K562 (cell line): ENCODE results near the gene F12. TPM values are rescaled to one million over a fixed set of nuclear protein-coding genes. Genes with fewer than 3 reads are reported as not detected.

Experiments
- BMI1 ChIP-seq: fragments of 150-350 bp; IDR thresholded peaks from 2 replicates; pipeline ENCODE4 v1.6.1; 2014; ENCODE audit warnings: low read length
- CBX2 ChIP-seq: fragments of 200-600 bp; sonication (generic); IDR thresholded peaks from one replicate; pipeline ENCODE4 v1.6.1; 2012; ENCODE audit warnings: mild to moderate bottlenecking, low read length, inconsistent platforms; ENCODE audit not compliant: insufficient read depth, poor library complexity, severe bottlenecking
- CBX5 ChIP-seq: IDR thresholded peaks from 2 replicates; pipeline ENCODE4 v1.6.1; 2014; ENCODE audit warnings: low read depth, borderline replicate concordance
- E2F3 ChIP-seq: fragments of 250-450 bp; sonication (Bioruptor Pico); IDR thresholded peaks from 2 replicates; pipeline ENCODE4 v1.4.0; 2020; ENCODE audit warnings: mild to moderate bottlenecking
- ETS2 ChIP-seq: IDR thresholded peaks from 2 replicates; pipeline ENCODE4 v1.6.1; 2016; ENCODE audit warnings: borderline replicate concordance, missing genetic modification characterization, mild to moderate bottlenecking, moderate library complexity, missing compliant biosample characterization; ENCODE audit not compliant: poor library complexity, severe bottlenecking
- FUS ChIP-seq: fragments of 200-400 bp; formaldehyde crosslinking; optimal IDR thresholded peaks from 2 replicates; pipeline ENCODE3; 2017; ENCODE audit warnings: low read depth, low read length
- GTF2A2 ChIP-seq: IDR thresholded peaks from 2 replicates; pipeline ENCODE4 v1.6.1; 2016; ENCODE audit warnings: mild to moderate bottlenecking, missing genetic modification characterization, missing compliant biosample characterization
- HDAC1 ChIP-seq, 2 experiments: fragments of 450-650 bp; IDR thresholded peaks; 2 replicates each; pipeline ENCODE4 v1.6.1; 2016 to 2017; ENCODE audit warnings: inconsistent platforms in 1 of 2, mild to moderate bottlenecking in 1 of 2, moderate library complexity in 1 of 2
- HMG20A ChIP-seq: fragments of 450-650 bp; formaldehyde crosslinking; conservative IDR thresholded peaks from 2 replicates; pipeline ENCODE4 v1.4.0; 2020; ENCODE audit warnings: mild to moderate bottlenecking, mixed read lengths
- KDM2B ChIP-seq: fragments of 250-450 bp; sonication (Bioruptor Pico); IDR thresholded peaks from 2 replicates; pipeline ENCODE4 v1.8.0; 2021; ENCODE audit warnings: mild to moderate bottlenecking, moderate library complexity
- LCOR ChIP-seq: sonication (generic); formaldehyde crosslinking; IDR thresholded peaks from 2 replicates; pipeline ENCODE4 v1.8.0; 2022; ENCODE audit warnings: mild to moderate bottlenecking, missing genetic modification reagents
- OTX1 ChIP-seq: fragments of 450-650 bp; formaldehyde crosslinking; IDR thresholded peaks from 2 replicates; pipeline ENCODE4 v1.4.0; 2022; ENCODE audit warnings: mild to moderate bottlenecking
- PCBP1 ChIP-seq: fragments of 200-400 bp; formaldehyde crosslinking; IDR thresholded peaks from 2 replicates; pipeline ENCODE4 v1.6.1; 2018; ENCODE audit warnings: mild to moderate bottlenecking, low read depth, low read length; ENCODE audit not compliant: poor library complexity, severe bottlenecking
- PTBP1 ChIP-seq: fragments of 200-400 bp; formaldehyde crosslinking; IDR thresholded peaks from 2 replicates; pipeline ENCODE4 v1.6.1; 2017; ENCODE audit warnings: low read depth, low read length
- RBFOX2 ChIP-seq: fragments of 200-400 bp; formaldehyde crosslinking; IDR thresholded peaks from 2 replicates; pipeline ENCODE4 v1.6.1; 2017; ENCODE audit warnings: low read depth, mild to moderate bottlenecking, low read length, moderate library complexity
- SIN3A ChIP-seq, 2 experiments: fragments of 150-350 bp in 1 of 2; IDR thresholded peaks; 2 replicates each; pipeline ENCODE4 v1.6.1; 2011 to 2016; ENCODE audit warnings: borderline replicate concordance in 2 of 2, low read depth in 2 of 2, low read length in 2 of 2, mild to moderate bottlenecking in 2 of 2, moderate library complexity in 2 of 2; ENCODE audit not compliant: control insufficient read depth in 1 of 2
- SNRNP70 ChIP-seq: fragments of 200-400 bp; formaldehyde crosslinking; optimal IDR thresholded peaks from 2 replicates; pipeline ENCODE3; 2017; ENCODE audit warnings: low read depth, low read length
- SRSF7 ChIP-seq: fragments of 200-400 bp; formaldehyde crosslinking; optimal IDR thresholded peaks from 2 replicates; pipeline ENCODE3; 2017; ENCODE audit warnings: mild to moderate bottlenecking, low read depth, low read length
- TCFL5 ChIP-seq: fragments of 250-450 bp; sonication (Bioruptor Pico); conservative IDR thresholded peaks from 2 replicates; pipeline ENCODE4 v1.6.1; 2021; ENCODE audit warnings: mild to moderate bottlenecking, moderate library complexity, matching md5 sums
- THRAP3 ChIP-seq: fragments of 450-650 bp; IDR thresholded peaks from 2 replicates; pipeline ENCODE4 v1.6.1; 2016; ENCODE audit warnings: mild to moderate bottlenecking, inconsistent platforms, borderline replicate concordance
- USF2 ChIP-seq: sonication (generic); formaldehyde crosslinking; IDR thresholded peaks from 2 replicates; pipeline ENCODE4 v1.5.0; 2020; ENCODE audit warnings: missing genetic modification reagents
- XRCC3 ChIP-seq: fragments of 450-650 bp; IDR thresholded peaks from 2 replicates; pipeline ENCODE4 v1.6.1; 2017; ENCODE audit warnings: mild to moderate bottlenecking, moderate library complexity
- ZBTB7A ChIP-seq: IDR thresholded peaks from 2 replicates; pipeline ENCODE4 v1.6.1; 2011; ENCODE audit warnings: low read depth, mild to moderate bottlenecking, low read length, moderate library complexity, borderline replicate concordance; ENCODE audit not compliant: control insufficient read depth
- ZFP30 ChIP-seq: fragments of 250-450 bp; sonication (Bioruptor Pico); IDR thresholded peaks from 2 replicates; pipeline ENCODE4 v1.8.0; 2022; ENCODE audit warnings: moderate library complexity, mild to moderate bottlenecking, inconsistent platforms, borderline replicate concordance
- polyA plus RNA-seq, 8 experiments: library from polyadenylated mRNA; depleted of rRNA in 4 of 8; stranded (reverse) in 5 of 8; unstranded in 3 of 8; fragments of >200 nt; fragmentation: Nextera tagmentation in 2 of 8; fragmentation: Illumina TruSeq in 1 of 8; extraction: Ambion mirVana in 2 of 8; extraction: Trizol in 1 of 8; gene quantifications; 2 replicates each; pipeline versions ENCODE4 v1.2.1 to v1.2.3, GENCODE V29; 2011 to 2014; ENCODE audit warnings: inconsistent platforms in 1 of 8, missing spikeins in 1 of 8
- total RNA-seq, 7 experiments: library from RNA; depleted of rRNA in 6 of 7; stranded (reverse); fragments of >200 nt in 6 of 7; fragmentation: Illumina TruSeq in 2 of 7; extraction: Trizol in 2 of 7; gene quantifications; 2 replicates each; pipeline versions ENCODE4 v1.2.1 to v1.2.3, GENCODE V29; 2011 to 2021; ENCODE audit warnings: low replicate concordance in 1 of 7
- TF ChIP-seq, protein P1 (sequence below): fragments of 250-450 bp; sonication (Bioruptor Pico); IDR thresholded peaks from 2 replicates; pipeline ENCODE4 v1.5.0; 2021
- TF ChIP-seq, protein P2 (sequence below): fragments of 450-650 bp; formaldehyde crosslinking; IDR thresholded peaks from 2 replicates; pipeline ENCODE4 v1.4.0; 2022; ENCODE audit warnings: missing genetic modification characterization

Gene F12
- total and polyA plus RNA-seq, 9 of the 15 experiments (the other 6 are each of a cell fraction or from before 2014, with no cell fraction given): 0.59 to 18.3 (median 3.6) TPM

- TF ChIP-seq, protein P1, sequence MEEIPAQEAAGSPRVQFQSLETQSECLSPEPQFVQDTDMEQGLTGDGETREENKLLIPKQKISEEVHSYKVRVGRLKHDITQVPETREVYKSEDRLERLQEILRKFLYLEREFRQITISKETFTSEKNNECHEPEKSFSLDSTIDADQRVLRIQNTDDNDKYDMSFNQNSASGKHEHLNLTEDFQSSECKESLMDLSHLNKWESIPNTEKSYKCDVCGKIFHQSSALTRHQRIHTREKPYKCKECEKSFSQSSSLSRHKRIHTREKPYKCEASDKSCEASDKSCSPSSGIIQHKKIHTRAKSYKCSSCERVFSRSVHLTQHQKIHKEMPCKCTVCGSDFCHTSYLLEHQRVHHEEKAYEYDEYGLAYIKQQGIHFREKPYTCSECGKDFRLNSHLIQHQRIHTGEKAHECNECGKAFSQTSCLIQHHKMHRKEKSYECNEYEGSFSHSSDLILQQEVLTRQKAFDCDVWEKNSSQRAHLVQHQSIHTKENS (CRISPR knock-in tag): no peak
- peak in 1 of 2 experiments; percentile 83; a peak in 2 of 4 replicates for TF ChIP-seq HDAC1 (IDR thresholded peaks at IDR 0.05)
- TF ChIP-seq HMG20A (CRISPR knock-in tag): no peak
- no peak for TF ChIP-seq OTX1
- 0 out of 2 replicates have a peak, but pooled peaks have one; percentile 26 for TF ChIP-seq BMI1
- peak; percentile 84 for TF ChIP-seq PCBP1
- peak; percentile 97 for TF ChIP-seq FUS
- TF ChIP-seq USF2: no peak
- no peak for TF ChIP-seq ETS2
- TF ChIP-seq SNRNP70: no peak
- TF ChIP-seq, protein P2, sequence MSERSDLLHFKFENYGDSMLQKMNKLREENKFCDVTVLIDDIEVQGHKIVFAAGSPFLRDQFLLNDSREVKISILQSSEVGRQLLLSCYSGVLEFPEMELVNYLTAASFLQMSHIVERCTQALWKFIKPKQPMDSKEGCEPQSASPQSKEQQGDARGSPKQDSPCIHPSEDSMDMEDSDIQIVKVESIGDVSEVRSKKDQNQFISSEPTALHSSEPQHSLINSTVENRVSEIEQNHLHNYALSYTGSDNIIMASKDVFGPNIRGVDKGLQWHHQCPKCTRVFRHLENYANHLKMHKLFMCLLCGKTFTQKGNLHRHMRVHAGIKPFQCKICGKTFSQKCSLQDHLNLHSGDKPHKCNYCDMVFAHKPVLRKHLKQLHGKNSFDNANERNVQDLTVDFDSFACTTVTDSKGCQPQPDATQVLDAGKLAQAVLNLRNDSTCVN (CRISPR knock-in tag): no peak
- TF ChIP-seq KDM2B (CRISPR knock-in tag): peak; percentile 96
- no peak for TF ChIP-seq THRAP3
- peak; percentile 50; the same call in 1 of the 2 replicates for TF ChIP-seq E2F3 (CRISPR knock-in tag)
- TF ChIP-seq ZBTB7A: peak; percentile 82
- no peak for TF ChIP-seq TCFL5 (CRISPR knock-in tag)
- peak; percentile 82 for TF ChIP-seq LCOR (CRISPR knock-in tag)
- peak; percentile 89 for TF ChIP-seq RBFOX2
- no peak for TF ChIP-seq CBX2
- no peak for TF ChIP-seq ZFP30 (CRISPR knock-in tag)
- no peak for TF ChIP-seq XRCC3
- no peak for TF ChIP-seq GTF2A2
- TF ChIP-seq SRSF7: no peak
- peak; percentile 16; the same call in 1 of the 2 replicates for TF ChIP-seq CBX5
- TF ChIP-seq PTBP1: no peak; the same call in 1 of the 2 replicates
- TF ChIP-seq SIN3A (IDR thresholded peaks at IDR 0.05; ENCODE audit: borderline replicate concordance in 2 of 2, control insufficient read depth in 1 of 2, low read depth in 2 of 2, low read length in 2 of 2): peak; percentile 84 to 87; a peak in 3 of 4 replicates
These were observed 5.3 kb downstream of the F12 start (continued) for GRCh38 chr5:177403792-177404640.
